K562 (cell line): ENCODE measurements around the gene CRYBB1. TPM values are rescaled to one million over a fixed set of nuclear protein-coding genes. Genes with fewer than 3 reads are reported as not detected.

ENCODE experiments used
- BMI1 ChIP-seq: fragments of 150-350 bp; IDR thresholded peaks from 2 replicates; pipeline ENCODE4 v1.6.1; 2014; ENCODE audit warnings: low read length
- CBX2 ChIP-seq: fragments of 200-600 bp; sonication (generic); IDR thresholded peaks from one replicate; pipeline ENCODE4 v1.6.1; 2012; ENCODE audit warnings: mild to moderate bottlenecking, low read length, inconsistent platforms; ENCODE audit not compliant: insufficient read depth, poor library complexity, severe bottlenecking
- FOXJ2 ChIP-seq: fragments of 200-800 bp; sonication (Bioruptor generic); IDR thresholded peaks from 2 replicates; pipeline ENCODE4 v1.6.1; 2016; ENCODE audit warnings: missing genetic modification characterization, missing compliant biosample characterization
- IRF2 ChIP-seq: sonication (generic); formaldehyde crosslinking; IDR thresholded peaks from 2 replicates; pipeline ENCODE4 v1.8.1; 2022; ENCODE audit warnings: mild to moderate bottlenecking, missing genetic modification reagents
- KAT8 ChIP-seq: fragments of 450-650 bp; IDR thresholded peaks from 2 replicates; pipeline ENCODE4 v1.6.1; 2016; ENCODE audit warnings: low read depth, mild to moderate bottlenecking
- RFX5 ChIP-seq: IDR thresholded peaks from 2 replicates; pipeline ENCODE4 v1.6.1; 2011; ENCODE audit warnings: low read depth, mild to moderate bottlenecking, improper control_type of control experiment, low read length
- TAF7 ChIP-seq: fragments of 450-650 bp; IDR thresholded peaks from 2 replicates; pipeline ENCODE4 v1.6.1; 2016; ENCODE audit warnings: missing genetic modification characterization, missing compliant biosample characterization
- YBX1 ChIP-seq: fragments of 450-650 bp; IDR thresholded peaks from 2 replicates; pipeline ENCODE4 v1.7.1; 2016; ENCODE audit warnings: mild to moderate bottlenecking
- ZBTB5 ChIP-seq: fragments of 450-650 bp; IDR thresholded peaks from 2 replicates; pipeline ENCODE4 v1.6.1; 2017; ENCODE audit warnings: antibody characterized with exemption
- ZKSCAN8 ChIP-seq: fragments of 200-800 bp; sonication (Bioruptor generic); IDR thresholded peaks from 2 replicates; pipeline ENCODE4 v1.6.1; 2016; ENCODE audit warnings: missing genetic modification characterization, missing compliant biosample characterization
- ZNF12 ChIP-seq: sonication (generic); formaldehyde crosslinking; IDR thresholded peaks from 2 replicates; pipeline ENCODE4 v1.4.0; 2020; ENCODE audit warnings: mild to moderate bottlenecking, missing genetic modification reagents
- ZNF197 ChIP-seq: fragments of 200-800 bp; sonication (Bioruptor generic); IDR thresholded peaks from 2 replicates; pipeline ENCODE4 v1.6.1; 2016; ENCODE audit warnings: low read depth, missing genetic modification characterization, missing compliant biosample characterization
- ZNF253 ChIP-seq: fragments of 250-450 bp; sonication (Bioruptor Pico); conservative IDR thresholded peaks from 2 replicates; pipeline ENCODE4 v1.6.1; 2021; ENCODE audit warnings: mild to moderate bottlenecking
- ZNF282 ChIP-seq: sonication (generic); formaldehyde crosslinking; IDR thresholded peaks from 2 replicates; pipeline ENCODE4 v1.8.1; 2023; ENCODE audit warnings: missing genetic modification reagents
- polyA plus RNA-seq, 8 experiments: library from polyadenylated mRNA; depleted of rRNA in 4 of 8; stranded (reverse) in 5 of 8; unstranded in 3 of 8; fragments of >200 nt; fragmentation: Nextera tagmentation in 2 of 8; fragmentation: Illumina TruSeq in 1 of 8; extraction: Ambion mirVana in 2 of 8; extraction: Trizol in 1 of 8; gene quantifications; 2 replicates each; pipeline versions ENCODE4 v1.2.1 to v1.2.3, GENCODE V29; 2011 to 2014; ENCODE audit warnings: inconsistent platforms in 1 of 8, missing spikeins in 1 of 8
- total RNA-seq, 7 experiments: library from RNA; depleted of rRNA in 6 of 7; stranded (reverse); fragments of >200 nt in 6 of 7; fragmentation: Illumina TruSeq in 2 of 7; extraction: Trizol in 2 of 7; gene quantifications; 2 replicates each; pipeline versions ENCODE4 v1.2.1 to v1.2.3, GENCODE V29; 2011 to 2021; ENCODE audit warnings: low replicate concordance in 1 of 7
- TF ChIP-seq, protein P1 (sequence below), 3 experiments: IDR thresholded peaks in 2 of 3; conservative IDR thresholded peaks in 1 of 3; 2 replicates each; pipeline ENCODE4 v1.5.1; 2011 to 2012; ENCODE audit warnings: low read length in 3 of 3, mild to moderate bottlenecking in 3 of 3, control low read depth in 2 of 3, improper control_type of control experiment in 1 of 3, inconsistent platforms in 1 of 3, low read depth in 1 of 3, mixed read lengths in 1 of 3, moderate library complexity in 1 of 3; ENCODE audit not compliant: insufficient read depth in 2 of 3
- TF ChIP-seq, protein P2 (sequence below): IDR thresholded peaks from 2 replicates; pipeline ENCODE4 v1.6.1; 2014; ENCODE audit warnings: antibody characterized with exemption
- TF ChIP-seq, protein P3 (sequence below): fragments of 450-650 bp; conservative IDR thresholded peaks from 2 replicates; pipeline ENCODE4 v1.6.1; 2016; ENCODE audit warnings: missing genetic modification characterization, low read depth, mild to moderate bottlenecking, control low read depth, missing compliant biosample characterization

CRYBB1 gene
- total and polyA plus RNA-seq, 9 of the 15 experiments (the other 6 are each of a cell fraction or from before 2014, with no cell fraction given), result 0.16 to 0.45 (median 0.33) TPM; not detected in 2

GRCh38 chr22:26573026-26573662 is 44.7 kb downstream of the CRYBB1 start (continued):
- no peak for TF ChIP-seq ZBTB5
- TF ChIP-seq IRF2 (CRISPR knock-in tag), result no peak
- TF ChIP-seq, protein P1, sequence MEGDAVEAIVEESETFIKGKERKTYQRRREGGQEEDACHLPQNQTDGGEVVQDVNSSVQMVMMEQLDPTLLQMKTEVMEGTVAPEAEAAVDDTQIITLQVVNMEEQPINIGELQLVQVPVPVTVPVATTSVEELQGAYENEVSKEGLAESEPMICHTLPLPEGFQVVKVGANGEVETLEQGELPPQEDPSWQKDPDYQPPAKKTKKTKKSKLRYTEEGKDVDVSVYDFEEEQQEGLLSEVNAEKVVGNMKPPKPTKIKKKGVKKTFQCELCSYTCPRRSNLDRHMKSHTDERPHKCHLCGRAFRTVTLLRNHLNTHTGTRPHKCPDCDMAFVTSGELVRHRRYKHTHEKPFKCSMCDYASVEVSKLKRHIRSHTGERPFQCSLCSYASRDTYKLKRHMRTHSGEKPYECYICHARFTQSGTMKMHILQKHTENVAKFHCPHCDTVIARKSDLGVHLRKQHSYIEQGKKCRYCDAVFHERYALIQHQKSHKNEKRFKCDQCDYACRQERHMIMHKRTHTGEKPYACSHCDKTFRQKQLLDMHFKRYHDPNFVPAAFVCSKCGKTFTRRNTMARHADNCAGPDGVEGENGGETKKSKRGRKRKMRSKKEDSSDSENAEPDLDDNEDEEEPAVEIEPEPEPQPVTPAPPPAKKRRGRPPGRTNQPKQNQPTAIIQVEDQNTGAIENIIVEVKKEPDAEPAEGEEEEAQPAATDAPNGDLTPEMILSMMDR (IDR thresholded peaks at IDR 0.05 in 2 of 3, conservative IDR thresholded peaks at IDR 0.05 in 1 of 3; ENCODE audit: insufficient read depth in 2 of 3, low read depth in 1 of 3, low read length in 3 of 3), result no peak
- no peak for TF ChIP-seq ZNF197
- no peak for TF ChIP-seq TAF7
- no peak for TF ChIP-seq CBX2
- TF ChIP-seq ZNF282, result no peak
- TF ChIP-seq, protein P2, sequence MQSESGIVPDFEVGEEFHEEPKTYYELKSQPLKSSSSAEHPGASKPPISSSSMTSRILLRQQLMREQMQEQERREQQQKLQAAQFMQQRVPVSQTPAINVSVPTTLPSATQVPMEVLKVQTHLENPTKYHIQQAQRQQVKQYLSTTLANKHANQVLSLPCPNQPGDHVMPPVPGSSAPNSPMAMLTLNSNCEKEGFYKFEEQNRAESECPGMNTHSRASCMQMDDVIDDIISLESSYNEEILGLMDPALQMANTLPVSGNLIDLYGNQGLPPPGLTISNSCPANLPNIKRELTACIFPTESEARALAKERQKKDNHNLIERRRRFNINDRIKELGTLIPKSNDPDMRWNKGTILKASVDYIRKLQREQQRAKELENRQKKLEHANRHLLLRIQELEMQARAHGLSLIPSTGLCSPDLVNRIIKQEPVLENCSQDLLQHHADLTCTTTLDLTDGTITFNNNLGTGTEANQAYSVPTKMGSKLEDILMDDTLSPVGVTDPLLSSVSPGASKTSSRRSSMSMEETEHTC, result no peak
- TF ChIP-seq ZNF253 (CRISPR knock-in tag), result no peak
- no peak for TF ChIP-seq FOXJ2 (tag)
- TF ChIP-seq BMI1, result no peak
- TF ChIP-seq, protein P3, sequence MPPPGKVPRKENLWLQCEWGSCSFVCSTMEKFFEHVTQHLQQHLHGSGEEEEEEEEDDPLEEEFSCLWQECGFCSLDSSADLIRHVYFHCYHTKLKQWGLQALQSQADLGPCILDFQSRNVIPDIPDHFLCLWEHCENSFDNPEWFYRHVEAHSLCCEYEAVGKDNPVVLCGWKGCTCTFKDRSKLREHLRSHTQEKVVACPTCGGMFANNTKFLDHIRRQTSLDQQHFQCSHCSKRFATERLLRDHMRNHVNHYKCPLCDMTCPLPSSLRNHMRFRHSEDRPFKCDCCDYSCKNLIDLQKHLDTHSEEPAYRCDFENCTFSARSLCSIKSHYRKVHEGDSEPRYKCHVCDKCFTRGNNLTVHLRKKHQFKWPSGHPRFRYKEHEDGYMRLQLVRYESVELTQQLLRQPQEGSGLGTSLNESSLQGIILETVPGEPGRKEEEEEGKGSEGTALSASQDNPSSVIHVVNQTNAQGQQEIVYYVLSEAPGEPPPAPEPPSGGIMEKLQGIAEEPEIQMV, result no peak
- TF ChIP-seq KAT8, result no peak
- TF ChIP-seq RFX5, result no peak
- no peak for TF ChIP-seq YBX1
- TF ChIP-seq ZKSCAN8, result no peak
- TF ChIP-seq ZNF12 (CRISPR knock-in tag), result no peak
